Peyer's patch (tissue), 4 donors: ENCODE measurements around the gene DNAL1.

ENCODE experiments used
- CTCF ChIP-seq, 6 experiments: fragments of 450-650 bp in 4 of 6; fragments of 200-600 bp in 2 of 6; sonication (generic) in 1 of 6; IDR thresholded peaks; one replicate each; pipeline ENCODE4 v1.5.1; 2017 to 2019; ENCODE audit warnings: antibody characterized with exemption in 6 of 6, mild to moderate bottlenecking in 3 of 6, moderate library complexity in 1 of 6
- POLR2A ChIP-seq, 2 donors: fragments of 450-650 bp; IDR thresholded peaks; one replicate each; pipeline ENCODE4 v1.5.1; 2017; ENCODE audit warnings: antibody characterized with exemption in 2 of 2, mild to moderate bottlenecking in 2 of 2, moderate library complexity in 2 of 2

GRCh38 chr14:73613046-73613383 lies 31.8 kb upstream of the DNAL1 start:
- TF ChIP-seq CTCF (IDR thresholded peaks at IDR 0.05) (no peak), POLR2A (IDR thresholded peaks at IDR 0.05) (no peak)
